GM18505 (cell line): ENCODE measurements around the gene ZNF343.

Experiments used
- ATAC-seq: cut with Tn5 transposase; IDR thresholded peaks from one replicate; pipeline ENCODE4 v1.9.1; 2021; ENCODE audit not compliant: unreplicated experiment
- POLR2A ChIP-seq: IDR thresholded peaks from 4 replicates; pipeline ENCODE4 v1.6.1; 2011; ENCODE audit warnings: borderline replicate concordance; ENCODE audit not compliant: insufficient read depth, insufficient read length; ENCODE audit errors: extremely low read depth

The ZNF343 gene

GRCh38 chr20:2451939-2452732 lies 56.6 kb downstream of the ZNF343 start:
- ATAC-seq = no peak
- no peak for TF ChIP-seq POLR2A

- TF ChIP-seq POLR2A = no peak
- ATAC-seq = no peak
Measured at GRCh38 chr20:2451422-2451821, 57.3 kb downstream of the ZNF343 start.

GRCh38 chr20:2449386-2449785 lies 59.3 kb downstream of the ZNF343 start:
- ATAC-seq = no peak
- TF ChIP-seq POLR2A = no peak

GRCh38 chr20:2446845-2447244 lies 61.9 kb downstream of the ZNF343 start:
- ATAC-seq = no peak
- TF ChIP-seq POLR2A = no peak
